IPS DF 4.7 (cell line): Measurements from ENCODE around the gene SHQ1.
"Not testable (repeated sequence)": the region's sequence is repeated elsewhere in the genome, so short reads cannot be mapped to it uniquely, and the experiment has no call there.

ENCODE experiments used
- DNase-seq: peaks from one replicate; pipeline ENCODE4 v3.0.0-alpha.2; 2013; ENCODE audit warnings: low spot score; ENCODE audit errors: extremely low read depth

SHQ1 gene

GRCh38 chr3:72800869-72801268, 47.4 kb downstream of the SHQ1 start:
- DNase-seq: no peak

- DNase-seq: no peak
These were observed 49.6 kb downstream of the SHQ1 start for GRCh38 chr3:72798552-72799195.

GRCh38 chr3:72797773-72798543, 50.3 kb downstream of the SHQ1 start:
- DNase-seq: no peak

- DNase-seq: no peak
These were observed 54.2 kb downstream of the SHQ1 start for GRCh38 chr3:72794079-72794478.

GRCh38 chr3:72791161-72791560, 57.1 kb downstream of the SHQ1 start:
- DNase-seq: no peak

GRCh38 chr3:72789786-72790185, 58.5 kb downstream of the SHQ1 start:
- DNase-seq: no peak

GRCh38 chr3:72788232-72788631, 60.0 kb downstream of the SHQ1 start:
- not testable (repeated sequence) for DNase-seq

- DNase-seq: no peak
These were observed 61.6 kb downstream of the SHQ1 start for GRCh38 chr3:72786668-72787067.

- no peak for DNase-seq
These were observed 64.0 kb downstream of the SHQ1 start for GRCh38 chr3:72784226-72784625.

GRCh38 chr3:72782521-72782920, 65.7 kb downstream of the SHQ1 start:
- no peak for DNase-seq

- no peak for DNase-seq
These were observed 78.3 kb downstream of the SHQ1 start for GRCh38 chr3:72769758-72770540.

- DNase-seq: no peak
These were observed 79.3 kb downstream of the SHQ1 start for GRCh38 chr3:72768936-72769335.

GRCh38 chr3:72768481-72768880, 79.8 kb downstream of the SHQ1 start:
- DNase-seq: no peak

GRCh38 chr3:72768006-72768441, 80.2 kb downstream of the SHQ1 start:
- DNase-seq: no peak

GRCh38 chr3:72766866-72767265, 81.4 kb downstream of the SHQ1 start:
- DNase-seq: no peak

- DNase-seq: no peak
These were observed 84.3 kb downstream of the SHQ1 start for GRCh38 chr3:72763751-72764440.

- no peak for DNase-seq
These were observed 86.8 kb downstream of the SHQ1 start for GRCh38 chr3:72761410-72761809.

- DNase-seq: no peak
These were observed 88.0 kb downstream of the SHQ1 start for GRCh38 chr3:72760225-72760624.

GRCh38 chr3:72756900-72757299, 91.3 kb downstream of the SHQ1 start:
- no peak for DNase-seq

GRCh38 chr3:72754582-72754981, 93.7 kb downstream of the SHQ1 start:
- DNase-seq: no peak

- DNase-seq: no peak
These were observed 94.8 kb downstream of the SHQ1 start for GRCh38 chr3:72753495-72753894.
